Inflammatory macrophage treated with lipopolysaccharide for 4 hours (primary cell): Measurements from ENCODE around the gene SYT17.

Source experiments
- DNase-seq: peaks from one replicate; pipeline ENCODE4 v3.0.0-alpha.2; 2020

The SYT17 gene

GRCh38 chr16:19307587-19308241 is 139.7 kb downstream of the SYT17 start:
- DNase-seq = no peak

GRCh38 chr16:19308392-19308791 is 140.4 kb downstream of the SYT17 start:
- DNase-seq = peak; percentile 44

- DNase-seq = no peak
These were observed 141.1 kb downstream of the SYT17 start for GRCh38 chr16:19309178-19309577.

GRCh38 chr16:19314718-19315425 is 146.8 kb downstream of the SYT17 start:
- DNase-seq = no peak

GRCh38 chr16:19315889-19316433 is 147.9 kb downstream of the SYT17 start:
- peak; percentile 31 for DNase-seq

GRCh38 chr16:19316846-19317245 is 148.8 kb downstream of the SYT17 start:
- DNase-seq = no peak
